Retina (tissue), 1 donor: ENCODE measurements around the gene TANC1.

ENCODE experiments used
- DNase-seq: peaks from one replicate; pipeline ENCODE4 v3.0.0-alpha.2; 2016

TANC1 gene

GRCh38 chr2:159230145-159230877 is 261.9 kb downstream of the TANC1 start:
- no peak for DNase-seq

- DNase-seq, result no peak
Observed at GRCh38 chr2:159232456-159233170, 264.2 kb downstream of the TANC1 start.

GRCh38 chr2:159234868-159235267 is 266.4 kb downstream of the TANC1 start:
- DNase-seq, result no peak

- no peak for DNase-seq
Observed at GRCh38 chr2:159243529-159243928, 275.1 kb downstream of the TANC1 start.

DNA sequence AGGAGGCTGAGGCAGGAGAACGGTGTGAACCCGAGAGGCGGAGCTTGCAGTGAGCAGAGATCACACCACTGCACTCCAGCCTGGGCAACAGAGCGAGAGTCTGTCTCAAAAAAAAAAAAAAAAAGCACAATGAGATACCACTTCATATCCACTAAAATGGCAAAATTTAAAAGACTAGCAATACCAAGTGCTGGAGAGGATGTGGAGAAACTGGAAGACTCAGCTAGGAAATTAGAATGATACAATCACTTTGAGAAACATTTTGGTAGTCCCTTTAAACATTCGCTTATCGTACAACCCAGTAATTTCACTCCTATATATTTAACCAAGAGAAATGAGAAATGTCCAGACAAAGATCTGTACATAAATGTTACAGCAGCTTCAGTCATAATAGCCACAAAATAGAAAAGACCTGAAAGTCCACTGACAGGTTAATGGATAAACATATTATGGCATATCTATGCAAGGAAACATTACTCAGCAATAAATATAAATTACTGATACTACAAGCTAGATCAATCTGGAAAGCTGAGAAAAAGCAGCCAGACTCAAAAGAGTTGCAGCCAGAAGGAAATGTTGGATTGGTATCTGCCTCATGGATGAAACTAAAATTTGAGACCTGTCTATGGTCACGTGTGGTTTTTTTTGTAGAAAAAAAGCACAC is 278.0 kb downstream of the TANC1 start:
- DNase-seq, result no peak

DNA sequence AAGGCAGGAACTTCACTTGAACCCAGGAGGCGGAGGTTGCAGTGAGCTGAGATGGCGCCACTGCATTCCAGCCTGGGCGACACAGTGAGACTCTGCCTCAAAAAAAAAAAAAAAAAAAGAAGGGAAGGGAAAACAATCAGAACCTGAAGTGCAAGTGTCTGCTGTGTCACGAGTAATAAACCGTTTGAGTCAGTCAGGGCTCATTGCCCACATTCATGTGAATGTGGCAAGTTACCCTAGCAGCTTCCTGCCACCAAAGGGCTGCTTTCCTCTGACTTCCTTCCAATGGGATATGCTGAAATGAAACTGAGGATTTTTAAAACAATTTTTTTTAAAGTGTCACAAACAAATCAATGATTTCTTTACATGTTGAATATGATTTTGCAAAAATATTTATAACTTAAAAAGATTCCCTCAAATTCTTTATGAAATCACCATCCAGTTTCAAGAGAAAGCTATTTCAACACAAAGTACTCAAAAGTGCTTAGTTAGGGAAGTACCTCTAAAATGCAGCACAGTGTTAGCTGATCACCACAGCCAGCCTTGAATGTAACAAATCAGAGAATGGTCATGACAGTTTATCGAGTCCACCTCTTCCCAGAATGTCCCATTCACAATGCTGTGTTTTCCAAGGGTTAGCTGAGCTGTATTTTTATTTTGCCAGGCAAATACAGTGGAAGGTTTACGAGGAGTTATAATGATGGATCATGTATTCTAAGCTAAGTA is 281.7 kb downstream of the TANC1 start:
- no peak for DNase-seq

DNA sequence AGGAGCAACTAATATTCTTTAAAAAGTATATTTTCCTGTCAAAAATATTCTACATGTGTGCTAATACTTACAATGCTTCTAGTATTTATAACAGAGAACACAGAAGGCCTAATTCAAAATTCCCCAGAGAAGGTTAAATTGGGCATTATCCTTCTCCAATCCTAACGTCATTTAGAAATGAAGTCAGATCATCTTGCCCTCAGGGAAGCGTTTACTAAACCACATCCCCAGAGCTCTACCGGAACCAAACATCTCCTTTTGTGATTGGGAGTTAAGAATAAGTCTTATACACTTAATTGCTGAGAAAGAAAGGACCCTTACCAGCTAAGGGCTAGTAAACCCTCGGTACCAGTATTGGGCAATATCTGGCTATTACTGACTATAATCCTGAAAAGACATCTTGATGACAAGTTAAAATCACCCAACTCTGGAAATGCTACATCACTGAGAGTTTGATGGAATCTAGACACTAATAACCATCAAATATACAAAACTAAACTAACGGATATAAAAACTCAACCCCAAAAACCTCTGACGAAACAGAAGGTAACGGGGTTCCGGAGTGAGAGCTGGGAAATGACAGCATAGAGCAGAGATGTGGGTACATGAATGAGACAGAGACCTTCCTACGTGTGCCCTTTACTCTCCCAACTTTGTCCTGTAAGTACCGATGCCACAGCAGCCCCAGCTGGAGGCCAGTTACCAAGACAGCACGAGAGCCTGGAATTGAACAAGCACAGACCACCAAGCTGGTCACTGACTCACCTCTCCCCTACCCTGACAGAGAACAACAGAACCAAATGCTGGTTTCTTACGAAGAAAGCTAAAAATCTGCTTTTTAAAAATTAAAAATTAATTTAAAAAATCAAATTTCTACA is 283.1 kb downstream of the TANC1 start:
- DNase-seq, result no peak

GRCh38 chr2:159252905-159253304 is 284.5 kb downstream of the TANC1 start:
- no peak for DNase-seq

GRCh38 chr2:159256159-159256558 is 287.7 kb downstream of the TANC1 start:
- no peak for DNase-seq

DNA sequence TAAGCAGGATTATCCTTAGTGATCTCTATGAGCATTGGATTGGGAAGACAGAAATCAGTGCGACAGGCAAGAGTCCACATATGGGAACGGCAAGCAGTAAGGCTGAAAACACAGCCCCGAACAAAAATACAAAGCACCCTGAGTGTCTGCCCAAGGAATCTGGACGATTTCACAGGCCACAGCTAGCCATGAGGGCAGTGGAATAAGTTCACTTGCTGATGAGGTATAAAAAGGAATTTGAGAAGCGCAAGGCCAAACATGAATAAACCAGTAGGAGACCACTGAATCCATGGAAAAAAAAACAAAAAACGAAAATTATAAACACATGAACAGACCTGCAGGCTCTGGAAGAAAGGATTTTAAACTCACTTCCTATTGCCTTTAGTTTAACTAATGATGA is 293.8 kb downstream of the TANC1 start:
- no peak for DNase-seq

DNA sequence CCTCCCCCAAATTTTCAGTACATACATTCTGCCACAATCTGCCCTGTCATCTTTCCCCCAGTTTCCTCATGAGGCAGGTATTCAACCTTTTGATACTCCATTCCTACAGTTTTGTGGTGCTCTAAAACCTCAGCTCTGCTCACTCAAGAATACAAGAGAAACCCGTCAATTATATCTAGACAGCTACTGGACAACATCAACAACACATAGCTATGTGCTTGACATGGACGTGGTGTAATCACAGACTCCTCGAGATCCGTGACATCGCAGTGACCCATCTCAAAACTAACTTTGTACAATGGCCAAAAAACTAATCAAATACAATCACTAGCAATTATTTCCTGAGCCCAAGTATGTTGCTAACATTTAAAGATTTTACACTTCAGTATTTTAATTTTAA is 294.5 kb downstream of the TANC1 start:
- DNase-seq, result no peak

- DNase-seq, result no peak
Observed at GRCh38 chr2:159265171-159265576, 296.7 kb downstream of the TANC1 start.

GRCh38 chr2:159266554-159266953 is 298.1 kb downstream of the TANC1 start:
- DNase-seq, result no peak

GRCh38 chr2:159267921-159268320 is 299.5 kb downstream of the TANC1 start:
- no peak for DNase-seq

DNA sequence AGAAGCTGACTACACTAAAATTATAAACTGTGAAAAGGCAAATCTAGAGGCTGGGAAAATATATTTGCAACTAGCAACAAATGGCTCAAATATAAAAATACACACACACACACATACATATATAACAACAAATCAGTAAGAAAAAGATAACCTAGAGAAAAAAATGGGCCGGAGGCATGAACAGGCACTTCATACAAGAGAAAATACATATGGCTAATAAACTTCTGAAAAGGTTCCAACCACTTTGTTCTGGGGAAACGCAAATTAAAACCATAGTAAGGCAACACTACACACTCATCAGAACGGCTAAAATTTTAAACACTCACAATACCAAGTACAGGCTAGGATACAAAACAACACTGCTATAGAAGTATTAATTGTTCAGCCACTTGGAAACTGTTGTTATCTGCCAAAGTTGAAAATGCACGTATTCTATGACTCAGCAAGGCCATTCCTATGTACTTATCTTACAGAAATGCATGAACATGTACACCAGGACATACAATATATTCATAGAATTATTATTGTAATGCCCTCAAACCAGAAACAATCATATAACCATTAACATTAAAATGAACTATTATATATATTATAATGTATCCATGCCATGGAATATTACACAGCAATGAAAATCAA is 302.4 kb downstream of the TANC1 start:
- DNase-seq, result no peak

DNA sequence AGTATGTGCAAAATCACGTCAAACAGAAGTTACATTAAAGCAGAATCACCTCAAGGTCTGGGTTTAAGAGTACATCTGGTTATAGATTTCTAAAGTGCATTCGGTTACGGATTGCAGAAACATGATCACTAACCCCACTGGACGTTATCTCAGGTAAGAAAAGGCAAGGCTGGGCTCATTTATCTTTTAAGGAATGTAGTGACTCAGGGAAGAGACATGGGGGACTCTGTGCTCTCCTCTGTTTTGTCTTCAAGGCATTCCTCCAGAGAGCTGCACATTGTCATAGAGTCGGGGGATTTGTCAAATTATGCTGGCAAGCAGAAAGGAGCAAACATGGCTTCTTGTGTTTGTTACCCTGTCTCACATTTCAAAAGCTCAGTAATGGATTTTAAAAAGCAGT is 303.7 kb downstream of the TANC1 start:
- no peak for DNase-seq

DNA sequence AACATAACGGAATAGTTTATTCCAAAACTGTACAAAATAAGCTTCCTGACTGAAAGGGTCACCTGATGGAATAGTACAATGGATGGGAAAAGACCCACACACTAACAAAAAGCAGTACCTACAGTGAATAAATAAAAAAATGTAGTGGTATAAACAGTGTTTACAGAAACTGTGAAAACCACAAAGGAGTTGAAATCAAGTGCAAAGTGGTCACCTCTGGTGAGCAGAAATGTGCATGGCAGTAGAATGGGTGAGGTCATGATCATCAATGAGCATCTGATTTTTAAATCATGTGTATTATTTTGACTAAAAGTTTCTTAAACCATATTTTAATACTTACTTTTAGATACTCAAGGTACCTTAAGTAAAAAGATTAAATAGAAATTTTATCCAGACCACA is 306.7 kb downstream of the TANC1 start:
- no peak for DNase-seq

- DNase-seq, result no peak
Observed at GRCh38 chr2:159279700-159280099, 311.3 kb downstream of the TANC1 start.

GRCh38 chr2:159281002-159281401 is 312.6 kb downstream of the TANC1 start:
- DNase-seq, result no peak
